Smooth muscle cell of the brain vasculature (primary cell): Measurements from ENCODE around the gene TRAPPC5.
A peak's percentile ranks its signal among the peaks of the same experiment; 100 is the strongest.
"Not testable (repeated sequence)": the region's sequence is repeated elsewhere in the genome, so short reads cannot be mapped to it uniquely, and the experiment has no call there.

Experiments used
- DNase-seq: peaks from one replicate; pipeline ENCODE4 v3.0.0-alpha.2; 2012; ENCODE audit warnings: low read depth, low spot score

The TRAPPC5 gene

DNA sequence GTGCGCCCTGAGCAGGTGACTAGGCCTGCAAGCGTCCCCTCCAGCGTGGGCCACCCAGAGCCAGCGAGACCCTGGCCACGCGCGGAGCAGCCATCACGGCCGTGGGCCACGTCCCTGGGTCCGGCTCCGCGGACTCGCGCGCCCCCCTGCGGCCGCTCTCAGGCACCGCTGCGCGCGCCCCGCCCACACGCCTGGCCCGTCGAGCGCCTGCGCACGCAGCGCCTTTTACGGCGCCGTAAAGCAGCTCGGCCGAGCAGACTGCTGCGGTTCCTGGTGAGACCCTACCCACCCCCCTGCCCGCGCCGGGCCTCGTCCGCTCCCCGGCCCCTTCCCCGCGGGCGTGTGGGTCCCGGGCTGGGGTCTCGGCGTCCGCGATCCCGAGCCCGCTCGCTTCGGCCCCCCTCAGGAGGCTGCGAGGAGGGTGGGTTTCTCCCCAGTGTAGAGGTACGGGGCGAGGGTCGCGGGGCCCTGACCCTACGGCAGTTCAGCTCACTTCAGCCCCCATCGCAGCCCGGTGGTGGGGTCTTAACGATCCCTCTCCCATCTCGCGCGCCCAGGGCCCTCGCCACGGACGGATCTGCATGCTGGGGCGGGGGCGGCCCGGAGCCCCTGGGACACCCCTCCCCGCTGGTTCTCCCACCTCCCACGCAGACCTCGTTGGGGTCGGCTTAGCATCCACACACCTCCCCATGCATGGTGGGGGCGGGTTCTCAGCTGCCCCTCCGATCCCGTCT lies at the start of gene TRAPPC5:
TRAPPC5 (plus strand) TSS at position 228 of the 734 bp plus-strand sequence. CDS start 1,421 bp downstream, outside the sequence.
- DNase-seq: peak; percentile 49

DNA sequence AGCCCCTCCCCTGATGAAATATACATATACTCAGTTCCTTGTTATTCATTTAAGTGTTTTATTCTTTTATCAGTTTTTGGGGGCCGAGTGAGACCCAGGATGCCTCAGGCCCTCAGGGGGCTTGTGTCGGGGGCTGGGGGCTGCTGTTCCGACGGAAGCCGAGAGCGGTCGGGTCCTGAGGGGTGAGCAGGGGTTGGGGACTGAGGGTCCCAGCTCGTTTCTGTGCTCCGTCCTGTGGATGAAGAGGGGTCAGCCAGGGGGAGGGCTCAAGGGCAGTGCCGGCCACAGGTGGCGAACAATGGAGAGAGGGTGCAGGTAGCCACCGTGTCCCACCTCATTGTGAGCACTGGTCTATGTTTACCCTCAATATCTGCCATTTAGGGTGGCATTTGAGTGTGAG lies 49.1 kb upstream of the TRAPPC5 start:
- no peak for DNase-seq

DNA sequence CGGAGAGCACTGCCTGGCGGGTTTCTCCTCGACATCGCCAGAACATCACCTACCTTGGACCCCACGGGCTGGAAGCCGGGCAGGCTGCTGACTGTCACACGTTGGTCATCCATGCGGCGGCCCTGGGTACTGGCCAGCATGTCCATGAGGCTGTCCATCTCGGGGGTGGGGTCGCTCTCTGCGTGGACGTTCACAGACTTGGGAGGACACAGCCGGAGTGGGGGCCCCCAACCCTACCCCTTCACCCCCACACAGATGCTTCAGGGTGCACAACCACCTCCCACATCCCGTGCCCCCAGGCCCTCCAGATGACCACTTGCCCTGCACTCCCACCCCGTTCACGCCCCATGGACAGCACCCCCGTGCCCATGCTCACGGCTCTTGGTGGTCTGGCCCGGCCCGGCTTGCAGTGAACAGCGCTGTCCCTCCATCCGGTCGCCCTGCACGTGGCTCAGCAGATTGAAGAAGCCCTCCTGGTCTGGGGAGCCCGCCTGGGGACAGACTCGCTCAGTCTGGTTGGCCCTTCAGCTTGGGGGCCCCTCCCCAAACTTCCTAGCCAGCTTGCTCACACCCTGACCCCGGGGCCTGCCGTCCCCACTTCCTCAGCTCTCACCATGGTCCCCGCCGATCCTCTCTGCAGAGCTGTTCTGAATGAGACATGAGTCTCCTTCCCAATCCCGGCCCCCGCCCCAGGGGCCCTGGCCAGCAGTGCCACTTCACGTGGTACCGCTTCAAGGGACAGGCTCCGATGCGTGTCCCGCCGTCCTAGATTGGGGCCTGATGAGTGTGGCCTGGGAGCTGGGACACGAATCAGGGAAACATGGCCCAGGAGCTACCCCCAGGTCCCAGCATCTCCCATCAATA lies 48.1 kb upstream of the TRAPPC5 start:
- no peak for DNase-seq

DNA sequence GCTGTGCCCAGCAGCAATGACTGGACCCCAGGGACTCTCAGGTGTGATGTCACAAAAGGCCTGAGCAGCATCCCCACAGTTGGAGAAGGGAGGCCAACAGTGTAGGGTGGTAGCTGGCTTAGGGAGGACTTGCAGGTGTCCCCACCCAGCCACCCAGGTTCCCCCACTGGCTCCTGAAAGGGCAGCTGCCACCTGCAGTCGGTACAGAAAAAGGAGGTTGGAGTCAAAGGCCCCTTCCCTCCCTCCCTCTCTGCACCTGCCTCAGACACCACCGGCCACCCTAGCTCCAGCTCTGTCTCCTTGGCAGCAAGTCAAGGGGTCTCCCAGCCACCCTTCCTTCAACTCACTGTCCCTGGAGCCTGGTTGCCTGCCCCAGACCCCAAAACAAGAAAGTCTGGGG lies 46.9 kb upstream of the TRAPPC5 start, which contains the start of gene PCP2:
PCP2 (minus strand) TSS at position 22 of the 400 bp plus-strand sequence. CDS start 262 bp downstream, outside the sequence.
- DNase-seq: no peak

DNA sequence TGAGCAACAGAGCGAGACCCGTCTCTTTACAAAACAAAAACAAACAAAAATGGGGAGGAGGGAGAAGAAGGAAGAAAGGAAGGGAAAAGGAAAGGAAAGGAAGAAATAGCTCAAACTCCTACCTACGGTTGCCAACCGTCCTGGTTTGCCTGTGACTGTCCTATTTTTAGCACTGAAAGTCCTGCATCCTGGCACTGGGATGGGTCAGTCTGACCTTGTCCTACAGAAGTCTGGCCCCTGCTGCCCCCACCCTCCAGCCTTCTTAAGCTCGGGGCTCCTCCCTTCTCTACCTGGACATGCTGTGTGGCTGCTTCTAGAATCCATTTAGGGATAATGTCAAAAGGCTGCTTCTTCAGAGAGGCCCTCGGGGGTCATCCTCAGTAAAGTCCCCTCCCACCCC lies 45.0 kb upstream of the TRAPPC5 start:
- no peak for DNase-seq

DNA sequence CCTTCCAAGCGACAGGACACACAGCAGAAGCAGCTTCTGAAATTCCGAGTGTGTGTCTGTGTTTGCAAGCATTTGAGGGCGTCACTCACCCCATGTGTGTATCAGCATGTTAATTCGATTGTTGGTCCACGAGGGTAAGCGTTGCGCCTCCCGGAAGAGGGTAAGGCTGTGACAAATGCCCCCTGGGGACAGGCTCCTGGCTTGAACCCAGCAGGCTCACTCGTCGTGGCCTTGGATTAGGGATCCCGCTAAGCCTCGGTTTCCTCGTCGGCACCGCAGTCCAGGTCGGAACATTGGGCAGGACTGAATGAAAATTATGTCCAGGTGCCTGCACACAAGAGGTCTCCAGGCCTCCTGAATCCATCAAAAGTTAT lies 44.3 kb upstream of the TRAPPC5 start:
- no peak for DNase-seq

DNA sequence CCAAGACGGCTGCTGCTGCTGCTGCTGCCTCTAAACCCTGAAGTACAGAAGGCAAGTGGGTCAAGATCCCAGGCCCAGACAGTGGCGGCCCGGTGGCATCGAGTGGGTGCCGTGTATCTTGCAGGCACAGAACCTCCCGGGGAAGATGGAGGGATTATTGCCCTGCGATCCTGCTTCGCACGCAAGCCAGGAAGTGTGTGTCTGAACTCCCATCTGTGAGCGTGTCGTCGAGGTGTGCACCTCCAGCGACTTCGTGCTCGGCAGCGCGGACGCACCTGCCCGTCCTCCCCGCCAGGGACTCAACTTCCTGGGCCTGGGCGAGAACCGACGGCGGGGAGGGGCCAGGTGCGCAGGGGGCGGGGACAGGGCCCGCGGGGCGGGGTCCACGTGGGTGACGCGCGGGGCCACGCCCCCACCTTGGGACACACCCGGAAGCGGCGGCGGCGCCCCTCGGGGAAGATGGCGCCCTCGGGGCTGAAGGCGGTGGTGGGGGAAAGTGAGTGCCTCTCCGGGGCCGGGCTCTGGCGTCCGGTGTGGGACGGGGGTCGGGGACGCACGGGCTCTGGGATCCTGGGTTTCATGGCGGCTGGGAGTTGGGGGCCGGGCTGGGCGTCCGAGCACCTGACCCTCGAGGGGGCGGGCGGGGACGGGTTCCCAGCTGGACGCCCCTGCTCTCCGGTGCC lies 43.8 kb upstream of the TRAPPC5 start, which contains the start of gene STXBP2:
STXBP2 (plus strand) TSS at position 420 of the 683 bp plus-strand sequence; CDS start at position 460, 40 bp downstream.
- no peak for DNase-seq

DNA sequence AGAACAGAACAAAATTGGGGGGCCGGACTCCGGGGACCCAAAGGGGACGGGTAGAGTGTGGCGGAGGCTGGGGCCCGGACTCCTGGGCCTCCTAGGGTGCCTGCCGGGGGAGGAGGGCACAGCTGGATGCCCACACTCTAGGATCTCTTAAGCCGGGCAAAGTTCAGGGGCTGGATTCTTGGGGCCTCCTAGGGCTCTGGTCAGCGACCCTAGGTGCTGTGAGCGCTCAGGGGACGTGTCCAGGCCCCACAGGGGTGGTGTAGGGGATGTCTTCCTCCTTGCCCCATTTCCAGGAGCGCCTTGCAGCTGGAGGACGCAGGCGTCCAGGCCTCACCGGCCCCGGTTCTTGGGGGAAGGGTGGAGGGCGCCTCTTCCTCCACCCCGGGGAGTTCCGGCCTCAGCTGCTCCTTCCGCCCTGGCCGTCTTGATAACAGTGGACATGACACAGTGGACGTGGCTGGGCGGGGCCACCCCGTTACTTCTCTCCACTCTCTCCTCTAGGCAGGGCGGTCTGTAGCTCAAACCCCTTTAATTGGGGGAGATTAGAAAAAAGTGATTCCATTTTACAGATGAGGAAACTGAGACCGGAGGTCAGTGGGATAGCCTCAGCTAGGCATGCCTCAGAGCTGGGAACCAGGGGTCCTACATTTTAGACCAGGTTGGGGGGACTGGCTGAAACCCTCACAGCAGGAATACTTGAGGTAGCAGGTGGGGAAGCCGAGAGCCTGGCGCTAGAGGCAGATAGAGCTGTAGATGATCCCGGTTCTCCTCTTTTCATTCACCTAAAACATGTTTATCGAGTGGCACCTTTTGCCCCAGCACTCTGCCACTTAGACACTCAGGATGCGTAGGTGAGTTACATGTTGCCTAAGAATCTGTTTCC lies 43.0 kb upstream of the TRAPPC5 start:
- DNase-seq: no peak

DNA sequence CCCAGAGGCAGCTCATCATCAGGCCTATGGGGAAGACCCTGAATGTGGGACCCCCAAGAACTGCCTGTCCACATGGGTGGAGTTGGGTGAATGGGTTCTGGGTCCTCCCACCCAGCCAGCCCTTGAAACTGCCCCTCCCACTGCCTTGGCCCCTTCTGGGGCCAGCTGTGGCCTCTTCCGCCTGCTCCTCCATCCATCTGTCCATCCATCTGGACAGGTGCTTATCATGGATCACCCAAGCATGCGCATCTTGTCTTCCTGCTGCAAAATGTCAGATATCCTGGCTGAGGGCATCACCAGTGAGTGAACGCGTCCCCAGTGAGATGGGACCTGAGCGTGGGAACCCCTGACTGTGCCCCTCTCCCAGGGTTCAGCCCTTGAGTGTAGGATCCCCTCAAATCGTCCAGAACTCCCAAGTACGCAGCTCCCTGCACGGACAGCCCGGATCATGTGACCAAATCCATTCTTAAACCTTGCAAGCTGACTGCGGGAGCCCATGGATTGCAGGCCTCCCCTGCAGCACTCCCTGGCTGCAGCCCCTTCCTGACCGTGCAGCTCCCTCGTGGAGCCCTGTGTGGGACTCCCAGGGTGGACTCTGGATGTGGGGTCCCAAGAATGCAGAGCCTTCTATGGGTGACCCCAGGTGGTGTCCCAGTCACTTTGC lies 41.7 kb upstream of the TRAPPC5 start:
- no peak for DNase-seq

DNA sequence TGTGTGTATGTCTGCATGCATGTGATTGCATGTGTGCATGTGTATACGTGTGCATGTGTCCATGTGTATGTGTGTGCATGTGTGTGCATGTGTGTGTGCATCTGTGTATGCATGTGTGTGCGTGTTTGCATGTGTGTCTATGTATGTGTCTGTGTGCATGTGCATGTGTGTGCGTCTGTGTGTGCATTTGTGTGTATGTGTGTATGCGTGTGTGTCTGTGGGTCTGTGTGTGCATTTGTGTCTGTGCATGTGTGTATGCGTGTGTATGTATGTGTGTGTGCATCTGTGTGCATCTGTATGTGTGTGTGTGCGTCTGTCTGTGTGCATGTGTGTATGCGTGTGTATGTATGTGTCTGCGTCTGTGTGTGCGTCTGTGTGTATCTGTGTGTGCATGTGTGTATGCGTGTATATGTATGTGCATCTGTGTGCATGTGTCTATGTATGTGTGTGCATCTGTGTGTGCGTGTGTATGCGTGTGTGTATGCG lies 40.7 kb upstream of the TRAPPC5 start:
- no peak for DNase-seq

DNA sequence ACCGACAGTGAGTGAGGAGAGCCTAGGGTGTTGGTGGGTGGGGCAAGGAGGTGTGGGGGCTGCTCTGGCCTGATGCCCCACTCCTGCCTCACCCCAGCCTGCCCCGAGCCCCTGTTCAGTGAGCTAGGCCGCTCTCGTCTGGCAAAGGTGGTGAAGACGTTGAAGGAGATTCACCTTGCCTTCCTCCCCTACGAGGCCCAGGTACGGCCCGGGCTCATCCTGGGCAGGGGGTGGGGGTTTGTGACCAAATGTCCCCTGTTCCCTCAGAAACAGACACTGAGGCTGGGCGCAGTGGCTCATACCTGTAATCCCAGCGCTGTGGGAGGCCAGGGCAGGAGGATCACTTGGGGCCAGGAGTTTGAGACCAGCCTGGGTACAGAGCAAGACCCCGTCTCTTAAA lies 39.8 kb upstream of the TRAPPC5 start:
- DNase-seq: no peak

DNA sequence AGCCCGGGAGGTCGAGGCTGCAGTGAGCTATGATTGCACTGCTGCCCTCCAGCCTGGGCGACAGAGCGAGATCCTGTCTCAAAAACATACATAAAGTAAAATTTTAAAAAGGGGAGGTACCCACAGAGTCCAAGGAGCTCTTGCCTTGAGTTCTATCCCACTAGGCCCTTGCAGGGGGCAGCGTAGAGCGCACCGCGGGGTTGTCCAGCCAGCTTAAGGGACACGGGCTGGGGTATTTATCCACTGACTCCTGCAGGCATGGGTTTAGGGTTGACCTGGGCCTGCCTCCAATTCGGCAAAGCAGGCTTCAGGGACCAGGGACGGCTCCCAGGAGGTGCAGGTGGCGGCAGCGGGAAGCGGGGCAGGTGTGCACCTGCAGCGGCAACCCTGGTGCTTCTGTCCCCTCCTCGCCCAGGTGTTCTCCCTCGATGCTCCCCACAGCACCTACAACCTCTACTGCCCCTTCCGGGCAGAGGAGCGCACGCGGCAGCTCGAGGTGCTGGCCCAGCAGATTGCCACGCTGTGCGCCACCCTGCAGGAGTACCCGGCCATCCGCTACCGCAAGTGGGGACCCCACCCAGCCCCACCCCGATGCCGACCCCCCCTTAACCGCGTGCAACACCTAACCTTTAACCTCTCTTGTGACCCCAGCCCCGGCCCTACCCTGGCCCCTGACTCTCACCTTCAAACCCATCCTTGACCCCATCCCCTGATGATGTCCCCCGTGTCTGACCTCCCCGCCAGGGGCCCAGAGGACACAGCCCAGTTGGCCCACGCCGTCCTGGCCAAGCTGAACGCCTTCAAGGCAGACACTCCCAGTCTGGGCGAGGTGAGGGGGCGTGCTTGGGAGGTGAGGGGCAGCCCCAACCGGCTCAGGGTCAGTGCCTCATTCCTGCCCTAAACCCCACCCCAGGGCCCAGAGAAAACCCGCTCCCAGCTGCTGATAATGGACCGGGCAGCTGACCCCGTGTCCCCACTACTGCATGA lies 39.0 kb upstream of the TRAPPC5 start:
- DNase-seq: no peak

DNA sequence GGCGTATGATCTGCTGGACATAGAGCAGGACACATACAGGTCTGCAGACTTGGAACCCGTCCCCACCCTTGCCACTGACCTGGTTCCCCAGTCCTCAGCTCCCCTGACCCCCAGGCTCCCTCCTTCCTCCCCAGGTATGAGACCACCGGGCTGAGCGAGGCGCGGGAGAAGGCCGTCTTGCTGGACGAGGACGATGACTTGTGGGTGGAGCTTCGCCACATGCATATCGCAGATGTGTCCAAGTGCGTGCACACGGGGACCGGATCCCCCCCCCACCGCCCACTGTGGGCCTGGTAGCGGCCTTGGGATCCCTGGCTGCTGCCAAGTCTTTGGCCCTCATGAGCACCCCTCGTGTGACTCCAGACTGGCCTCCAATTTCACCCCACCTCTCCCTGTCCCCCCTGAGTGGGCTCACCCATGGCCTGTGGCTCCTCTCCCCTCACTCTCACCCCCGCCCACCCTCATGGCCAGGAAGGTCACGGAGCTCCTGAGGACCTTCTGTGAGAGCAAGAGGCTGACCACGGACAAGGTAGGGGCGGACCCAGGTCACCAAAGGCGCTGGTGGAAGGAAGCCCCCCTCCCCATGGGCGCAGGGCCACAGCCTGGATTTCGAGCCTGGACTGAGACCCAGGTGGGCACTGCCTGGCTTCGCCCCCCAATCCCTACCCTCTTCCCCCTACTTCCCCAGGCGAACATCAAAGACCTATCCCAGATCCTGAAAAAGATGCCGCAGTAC lies 38.2 kb upstream of the TRAPPC5 start:
- no peak for DNase-seq

DNA sequence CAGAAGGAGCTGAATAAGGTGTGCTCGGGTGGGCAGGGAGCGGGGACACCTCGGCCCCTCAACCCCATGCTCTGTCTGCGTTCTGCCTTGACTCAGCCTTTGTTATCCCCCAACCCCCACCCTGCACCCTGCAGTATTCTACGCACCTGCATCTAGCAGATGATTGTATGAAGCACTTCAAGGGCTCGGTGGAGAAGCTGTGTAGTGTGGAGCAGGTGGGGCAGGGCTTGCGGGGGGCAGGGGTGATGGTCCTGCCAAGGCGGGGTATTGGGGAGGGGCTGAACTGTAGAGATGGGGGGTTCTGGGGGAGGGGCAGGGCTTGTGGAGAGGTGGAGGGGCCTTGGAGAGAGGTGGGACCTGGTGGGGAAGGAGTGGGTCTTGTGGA lies 37.6 kb upstream of the TRAPPC5 start:
- no peak for DNase-seq

DNA sequence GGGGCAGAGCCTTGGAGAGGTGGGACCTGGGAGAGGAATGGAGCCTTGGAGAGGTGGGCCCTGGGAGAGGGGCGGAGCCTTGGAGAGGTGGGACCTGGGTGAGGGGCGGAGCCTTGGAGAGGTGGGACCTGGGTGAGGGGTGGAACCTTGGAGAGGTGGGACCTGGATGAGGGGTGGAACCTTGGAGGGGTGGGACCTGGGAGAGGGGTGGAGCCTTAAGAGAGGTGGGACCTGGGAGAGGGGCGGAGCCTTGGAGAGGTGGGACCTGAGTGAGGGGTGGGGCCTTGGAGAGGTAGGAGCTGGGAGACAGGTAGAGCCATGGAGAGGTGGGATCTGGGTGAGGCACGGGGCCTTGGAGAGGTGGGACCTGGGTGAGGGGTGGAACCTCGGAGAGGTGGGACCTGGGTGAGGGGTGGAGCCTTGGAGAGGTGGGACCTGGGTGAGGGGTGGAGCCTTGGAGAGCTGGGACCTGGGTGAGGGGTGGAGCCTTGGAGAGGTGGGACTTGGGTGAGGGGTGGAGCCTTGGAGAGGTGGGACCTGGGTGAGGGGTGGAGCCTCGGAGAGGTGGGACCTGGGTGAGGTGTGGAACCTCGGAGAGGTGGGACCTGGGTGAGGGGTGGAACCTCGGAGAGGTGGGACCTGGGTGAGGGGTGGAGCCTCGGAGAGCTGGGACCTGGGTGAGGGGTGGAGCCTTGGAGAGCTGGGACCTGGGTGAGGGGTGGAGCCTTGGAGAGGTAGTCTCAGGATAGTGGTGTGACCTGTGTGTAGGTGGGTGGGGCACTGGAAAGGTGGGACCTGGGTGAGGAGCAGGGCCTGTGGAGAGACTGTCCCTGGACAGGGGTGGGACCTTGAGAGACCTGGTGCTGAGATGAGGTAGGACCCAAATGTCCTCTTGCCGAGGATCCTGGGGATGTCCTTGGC lies 36.7 kb upstream of the TRAPPC5 start:
- DNase-seq: not testable (repeated sequence)

DNA sequence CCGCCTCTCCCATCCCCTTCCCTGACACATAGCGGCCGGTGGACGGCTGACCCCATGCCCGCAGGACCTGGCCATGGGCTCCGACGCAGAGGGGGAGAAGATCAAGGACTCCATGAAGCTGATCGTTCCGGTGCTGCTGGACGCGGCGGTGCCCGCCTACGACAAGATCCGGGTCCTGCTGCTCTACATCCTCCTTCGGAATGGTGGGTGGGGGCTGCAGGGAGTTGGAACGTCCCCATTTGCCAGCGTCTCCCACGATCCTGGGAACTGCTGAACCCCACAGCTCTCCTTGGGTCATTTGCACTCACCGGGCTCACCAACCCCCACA lies 36.1 kb upstream of the TRAPPC5 start:
- DNase-seq: no peak

DNA sequence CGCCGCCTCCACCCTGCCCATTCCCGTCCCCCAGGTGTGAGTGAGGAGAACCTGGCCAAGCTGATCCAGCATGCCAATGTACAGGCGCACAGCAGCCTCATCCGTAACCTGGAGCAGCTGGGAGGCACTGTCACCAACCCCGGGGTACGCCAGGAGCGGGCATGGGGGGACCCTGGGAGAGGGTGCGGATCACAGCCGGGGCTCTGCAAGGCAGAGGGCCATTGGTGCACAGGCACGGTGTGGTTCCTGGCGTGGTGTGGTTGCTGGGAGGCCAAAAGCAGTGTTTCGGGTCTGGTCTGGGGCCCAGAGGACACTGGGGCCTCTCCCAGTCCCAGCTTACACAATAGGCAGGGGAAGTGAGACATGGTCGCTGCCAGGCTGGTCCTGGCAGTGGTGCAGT lies 35.5 kb upstream of the TRAPPC5 start:
- DNase-seq: no peak
